ENCODE results near the gene SMOC2.

SMOC2 gene

GRCh38 chr6:168550326-168550725, 109.3 kb downstream of the SMOC2 start:
- Histone ChIP-seq H3K27ac (ENCODE audit: extremely low read depth, low read depth, low read length) (no peak overlapping the region), H3K4me3 (ENCODE audit: low read depth, low read length) (no peak overlapping the region), H3K36me3 (ENCODE audit: control insufficient read depth in 2 of 2, insufficient read depth in 1 of 2, low read length in 2 of 2) (no peaks in the 10 kb centered on the region), H3K9me3 (ENCODE audit: control insufficient read depth, insufficient read depth, low read depth, low read length) (no peaks in the 10 kb centered on the region), H3K4me1 (ENCODE audit: control insufficient read depth, insufficient read depth, low read length) (no peaks in the 10 kb centered on the region)
- TF ChIP-seq ZNF548 (tag by site-specific recombination; IDR thresholded peaks at IDR 0.05) (no peak), ZNF544 (tag by site-specific recombination; IDR thresholded peaks at IDR 0.05) (no peak), ZNF664 (tag by site-specific recombination; IDR thresholded peaks at IDR 0.05) (no peak), TRIM28 (IDR thresholded peaks at IDR 0.05; ENCODE audit: borderline replicate concordance, low read length) (no peak), AEBP2 (tag by site-specific recombination; IDR thresholded peaks at IDR 0.05; ENCODE audit: borderline replicate concordance) (no peak), RBAK (tag by site-specific recombination; IDR thresholded peaks at IDR 0.05) (no peak), ZNF791 (tag by site-specific recombination; IDR thresholded peaks at IDR 0.05) (no peak), ZBTB44 (tag by site-specific recombination; IDR thresholded peaks at IDR 0.05) (no peak), MYNN (tag by site-specific recombination; IDR thresholded peaks at IDR 0.05; ENCODE audit: borderline replicate concordance) (no peak), ELK4 (IDR thresholded peaks at IDR 0.05; ENCODE audit: borderline replicate concordance, low read depth, low read length) (no peak), TSHZ1 (tag by site-specific recombination; IDR thresholded peaks at IDR 0.05; ENCODE audit: borderline replicate concordance) (no peak), GFI1B (tag by site-specific recombination; IDR thresholded peaks at IDR 0.05) (no peak), ZNF302 (tag by site-specific recombination; IDR thresholded peaks at IDR 0.05; ENCODE audit: low read depth) (no peak), ZNF10 (tag by site-specific recombination; IDR thresholded peaks at IDR 0.05) (no peak), ZSCAN5A (tag by site-specific recombination; IDR thresholded peaks at IDR 0.05) (no peak)
- ChIA-PET CTCF (interaction anchor here (0.9 kb wide), 1 partner anchor 54 kb away, joined by 3 read pairs; no protein-coding TSS in a partner anchor), POLR2A (no interaction called here)

- TF ChIP-seq ZNF76 (tag by site-specific recombination; IDR thresholded peaks at IDR 0.05; ENCODE audit: borderline replicate concordance, low read depth) (no peak), ZNF670 (tag by site-specific recombination; IDR thresholded peaks at IDR 0.05; ENCODE audit: low read depth) (no peak), ZNF837 (tag by site-specific recombination; IDR thresholded peaks at IDR 0.05) (no peak), ZNF155 (tag by site-specific recombination; IDR thresholded peaks at IDR 0.05) (no peak), ZNF350 (tag by site-specific recombination; IDR thresholded peaks at IDR 0.05) (no peak)
- H3K4me1 ChIP-seq (ENCODE audit: control insufficient read depth, insufficient read depth, low read length): no peaks in the 10 kb centered on the region
- CTCF ChIA-PET: no interaction called here
Observed at GRCh38 chr6:168554472-168554871, 113.5 kb downstream of the SMOC2 start.

More at GRCh38 chr6:168554472-168554871, 113.5 kb downstream of the SMOC2 start:
- Histone ChIP-seq H3K27ac (ENCODE audit: extremely low read depth, low read depth, low read length) (no peak overlapping the region), H3K9me3 (ENCODE audit: control insufficient read depth, insufficient read depth, low read depth, low read length) (no peaks in the 10 kb centered on the region), H3K4me3 (ENCODE audit: low read depth, low read length) (no peak overlapping the region), H3K36me3 (ENCODE audit: control insufficient read depth in 2 of 2, insufficient read depth in 1 of 2, low read length in 2 of 2) (no peaks in the 10 kb centered on the region)
- POLR2A ChIA-PET: no interaction called here

Data from HEK293 (cell line).